ENCODE data around the gene FGL2.

DNA sequence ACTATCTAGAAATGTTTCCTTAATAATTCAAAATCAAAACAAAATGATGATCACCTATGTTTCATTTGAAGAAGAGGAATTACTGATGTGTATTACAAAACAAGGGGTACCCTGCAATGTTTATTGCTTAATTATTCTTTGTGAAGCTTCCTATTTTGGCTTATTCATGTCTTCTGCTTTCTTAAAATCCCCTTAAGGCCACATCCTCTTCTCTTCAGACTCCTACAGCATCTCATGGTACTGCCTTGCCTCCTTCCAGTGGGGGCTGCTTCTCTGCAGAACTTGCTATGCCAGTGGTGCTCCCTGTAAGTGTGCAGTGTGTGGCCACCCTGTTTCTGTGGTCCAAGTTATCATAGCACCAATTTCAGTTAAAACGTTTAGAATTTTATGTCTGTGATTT, 42.2 kb downstream of the FGL2 start:
- TF ChIP-seq CTCF (conservative IDR thresholded peaks at IDR 0.05; ENCODE audit: low read depth in 2 of 2), result no peak
- TF ChIP-seq EZH2 (IDR thresholded peaks at IDR 0.05; ENCODE audit: low read depth, unreplicated experiment), result no peak
- no peak for TF ChIP-seq JUNB (IDR thresholded peaks at IDR 0.05; ENCODE audit: unreplicated experiment)
- TF ChIP-seq CREB1 (CRISPR knock-in tag; IDR thresholded peaks at IDR 0.05; ENCODE audit: low read depth), result no peak
- TF ChIP-seq, protein P1, sequence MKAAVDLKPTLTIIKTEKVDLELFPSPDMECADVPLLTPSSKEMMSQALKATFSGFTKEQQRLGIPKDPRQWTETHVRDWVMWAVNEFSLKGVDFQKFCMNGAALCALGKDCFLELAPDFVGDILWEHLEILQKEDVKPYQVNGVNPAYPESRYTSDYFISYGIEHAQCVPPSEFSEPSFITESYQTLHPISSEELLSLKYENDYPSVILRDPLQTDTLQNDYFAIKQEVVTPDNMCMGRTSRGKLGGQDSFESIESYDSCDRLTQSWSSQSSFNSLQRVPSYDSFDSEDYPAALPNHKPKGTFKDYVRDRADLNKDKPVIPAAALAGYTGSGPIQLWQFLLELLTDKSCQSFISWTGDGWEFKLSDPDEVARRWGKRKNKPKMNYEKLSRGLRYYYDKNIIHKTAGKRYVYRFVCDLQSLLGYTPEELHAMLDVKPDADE (IDR thresholded peaks at IDR 0.05), result no peak
- TF ChIP-seq REST (IDR thresholded peaks at IDR 0.05; ENCODE audit: unreplicated experiment), result no peak
- TF ChIP-seq ZNF114 (CRISPR knock-in tag; IDR thresholded peaks at IDR 0.05), result no peak
- no peak for TF ChIP-seq STAT1 (IDR thresholded peaks at IDR 0.05; ENCODE audit: unreplicated experiment)
- TF ChIP-seq POLR2AphosphoS5 (IDR thresholded peaks at IDR 0.05; ENCODE audit: low read depth), result no peak

Data from GM23338 (cell line).